ENCODE results near the gene ATAD3C. TPM values are rescaled to one million over a fixed set of nuclear protein-coding genes. Genes with fewer than 3 reads are reported as not detected.

Gene ATAD3C
- total RNA-seq, 1 experiment from 2014 or later = 2.0 TPM

DNA sequence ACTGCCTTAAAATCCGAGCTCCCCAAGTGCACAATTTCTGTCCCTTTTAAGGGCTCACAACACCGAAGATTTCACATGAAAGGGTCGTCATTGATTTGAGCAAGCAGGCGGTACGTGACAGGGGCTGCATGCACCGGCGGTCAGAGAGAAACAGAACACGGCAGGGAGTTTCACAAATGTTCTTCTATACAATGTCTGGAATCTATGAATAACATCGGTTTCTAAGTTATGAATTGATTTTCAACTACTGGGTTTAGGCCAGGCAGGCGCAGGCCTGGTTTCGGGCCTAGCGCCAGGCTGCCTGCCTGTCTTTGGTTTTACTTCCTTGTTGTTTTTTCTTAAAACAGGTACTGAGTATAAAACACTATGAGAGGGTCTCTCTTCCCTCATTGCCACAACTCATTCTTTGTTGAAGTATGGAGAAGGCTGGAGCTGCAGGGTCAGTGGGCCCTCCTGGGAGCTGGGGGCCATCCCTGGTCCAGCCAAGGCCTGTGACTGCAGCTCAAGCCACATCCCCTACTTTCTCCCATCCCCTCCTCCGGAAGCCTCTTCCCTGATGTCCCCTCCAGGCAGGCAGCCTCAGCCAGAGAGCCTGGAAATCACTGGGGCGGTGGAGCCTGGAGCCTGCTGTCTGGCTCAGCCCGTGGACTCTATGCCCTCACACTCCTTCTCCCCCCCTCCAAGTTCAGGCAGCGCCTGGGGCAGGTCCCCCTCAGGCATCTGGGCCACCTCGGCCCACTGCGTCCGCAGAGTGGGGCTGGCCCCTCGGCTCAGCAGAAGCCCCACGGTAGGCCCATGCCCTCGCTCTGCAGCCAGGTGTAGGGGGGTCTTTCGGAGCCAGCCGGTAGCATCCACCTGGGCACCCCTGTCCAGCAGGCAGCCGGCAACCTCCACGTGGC is 30.8 kb upstream of the ATAD3C start:
- no peak overlapping the region for H3K27ac Mint-ChIP-seq (ENCODE audit: low read depth, unreplicated experiment)
- CTCF ChIA-PET = no interaction called here
- H3K27me3 Mint-ChIP-seq (ENCODE audit: insufficient read depth, unreplicated experiment) = no peaks in the 10 kb centered on the region
- no peaks in the 10 kb centered on the region for H3K4me1 Mint-ChIP-seq (ENCODE audit: insufficient read depth, unreplicated experiment)
- DNase-seq (ENCODE audit: unreplicated experiment) = no peak
- H3K4me3 Mint-ChIP-seq (ENCODE audit: unreplicated experiment) = no peak overlapping the region
- H3K36me3 Mint-ChIP-seq (ENCODE audit: insufficient read depth, unreplicated experiment) = no peaks in the 10 kb centered on the region
- TF ChIP-seq, protein P1, sequence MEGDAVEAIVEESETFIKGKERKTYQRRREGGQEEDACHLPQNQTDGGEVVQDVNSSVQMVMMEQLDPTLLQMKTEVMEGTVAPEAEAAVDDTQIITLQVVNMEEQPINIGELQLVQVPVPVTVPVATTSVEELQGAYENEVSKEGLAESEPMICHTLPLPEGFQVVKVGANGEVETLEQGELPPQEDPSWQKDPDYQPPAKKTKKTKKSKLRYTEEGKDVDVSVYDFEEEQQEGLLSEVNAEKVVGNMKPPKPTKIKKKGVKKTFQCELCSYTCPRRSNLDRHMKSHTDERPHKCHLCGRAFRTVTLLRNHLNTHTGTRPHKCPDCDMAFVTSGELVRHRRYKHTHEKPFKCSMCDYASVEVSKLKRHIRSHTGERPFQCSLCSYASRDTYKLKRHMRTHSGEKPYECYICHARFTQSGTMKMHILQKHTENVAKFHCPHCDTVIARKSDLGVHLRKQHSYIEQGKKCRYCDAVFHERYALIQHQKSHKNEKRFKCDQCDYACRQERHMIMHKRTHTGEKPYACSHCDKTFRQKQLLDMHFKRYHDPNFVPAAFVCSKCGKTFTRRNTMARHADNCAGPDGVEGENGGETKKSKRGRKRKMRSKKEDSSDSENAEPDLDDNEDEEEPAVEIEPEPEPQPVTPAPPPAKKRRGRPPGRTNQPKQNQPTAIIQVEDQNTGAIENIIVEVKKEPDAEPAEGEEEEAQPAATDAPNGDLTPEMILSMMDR (IDR thresholded peaks at IDR 0.05; ENCODE audit: unreplicated experiment) = no peak
- H3K9me3 Mint-ChIP-seq (ENCODE audit: unreplicated experiment) = no peaks in the 10 kb centered on the region
- POLR2A ChIA-PET = no interaction called here
- no TSS peak for BruUV-seq (replicated peaks)
- intact Hi-C loops (cut with micrococcal nuclease) = no loop called here

DNA sequence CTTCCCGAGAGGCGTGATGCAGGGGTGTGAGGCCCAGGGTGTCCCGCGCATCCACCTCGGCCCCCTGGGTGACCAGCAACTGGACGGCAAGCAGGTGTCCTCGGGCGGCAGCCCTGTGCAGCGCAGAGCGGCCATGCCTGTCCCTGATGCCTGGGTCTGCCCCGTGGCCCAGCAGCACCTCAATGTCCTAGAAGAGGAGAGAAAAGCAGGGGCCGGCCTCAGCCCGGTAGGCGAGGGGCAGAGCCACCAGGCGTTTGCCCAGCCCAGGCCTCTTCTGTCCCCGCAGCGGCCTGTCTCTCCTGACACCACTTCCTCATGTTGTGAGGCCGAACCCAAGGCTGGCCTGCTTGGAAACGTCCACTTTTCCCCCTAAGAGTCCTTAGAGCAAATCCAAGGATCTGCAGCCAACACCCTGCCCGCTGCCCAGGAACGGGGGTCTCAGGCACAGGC is 30.1 kb upstream of the ATAD3C start:
- Mint-ChIP-seq H3K36me3 (ENCODE audit: insufficient read depth, unreplicated experiment) (no peaks in the 10 kb centered on the region), H3K4me1 (ENCODE audit: insufficient read depth, unreplicated experiment) (no peaks in the 10 kb centered on the region), H3K27me3 (ENCODE audit: insufficient read depth, unreplicated experiment) (no peaks in the 10 kb centered on the region), H3K4me3 (ENCODE audit: unreplicated experiment) (no peak overlapping the region), H3K27ac (ENCODE audit: low read depth, unreplicated experiment) (no peak overlapping the region), H3K9me3 (ENCODE audit: unreplicated experiment) (no peaks in the 10 kb centered on the region)
- TF ChIP-seq, protein P1 (IDR thresholded peaks at IDR 0.05; ENCODE audit: unreplicated experiment) = no peak
- ChIA-PET POLR2A (no interaction called here), CTCF (no interaction called here)
- intact Hi-C loops (cut with micrococcal nuclease) = no loop called here
- no peak for DNase-seq (ENCODE audit: unreplicated experiment)
- BruUV-seq (replicated peaks) = no TSS peak

DNA sequence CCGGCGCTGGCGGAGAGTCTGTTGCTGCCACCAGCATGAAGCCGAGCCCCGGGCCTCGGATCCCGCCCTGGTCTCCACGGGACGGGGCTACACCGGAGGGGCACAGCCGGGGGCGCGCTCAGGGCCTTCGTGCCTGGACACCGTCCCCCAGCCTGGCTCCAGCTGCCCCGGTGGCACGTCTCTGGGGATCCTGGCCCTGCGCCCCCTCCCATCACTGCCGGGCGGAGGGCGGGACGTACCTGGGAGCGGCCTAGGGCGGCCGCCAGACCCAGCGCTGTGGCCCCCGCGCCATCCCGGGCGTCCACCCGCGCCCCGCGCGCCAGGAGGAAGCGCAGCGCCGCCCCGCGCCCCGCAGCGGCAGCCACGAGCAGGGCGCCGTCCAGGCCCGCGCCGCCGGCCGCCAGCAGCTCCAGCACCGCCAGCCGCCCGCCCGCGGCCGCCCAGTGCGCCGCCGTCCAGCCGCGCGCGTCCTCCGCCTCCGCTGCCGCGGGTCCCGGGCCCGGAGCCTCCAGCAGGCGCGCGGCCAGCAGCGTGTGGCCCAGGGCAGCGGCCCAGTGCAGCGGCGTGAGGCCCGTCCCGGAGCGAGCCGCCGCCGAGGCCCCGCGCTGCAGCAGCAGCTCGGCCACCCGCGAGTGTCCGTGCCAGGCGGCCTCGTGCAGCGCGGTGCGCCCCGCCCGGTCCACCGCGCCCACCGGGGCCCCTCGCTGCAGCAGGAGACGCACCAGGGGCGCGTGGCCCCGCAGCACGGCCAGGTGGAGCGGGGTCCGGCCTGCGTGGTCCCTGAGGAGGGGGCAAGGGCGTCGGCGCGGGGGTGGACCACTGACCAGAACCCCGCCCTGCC is 29.5 kb upstream of the ATAD3C start:
- no peak for DNase-seq (ENCODE audit: unreplicated experiment)
- H3K4me3 Mint-ChIP-seq (ENCODE audit: unreplicated experiment) = no peak overlapping the region
- intact Hi-C loops (cut with micrococcal nuclease) = no loop called here
- ChIA-PET POLR2A (interaction anchor here (1.0 kb wide), 1 partner anchor 13 kb away, joined by 9 read pairs; the partner anchor contains the start of gene MRPL20), CTCF (no interaction called here)
- TF ChIP-seq, protein P1 (IDR thresholded peaks at IDR 0.05; ENCODE audit: unreplicated experiment) = no peak
- no peaks in the 10 kb centered on the region for H3K27me3 Mint-ChIP-seq (ENCODE audit: insufficient read depth, unreplicated experiment)
- no peaks in the 10 kb centered on the region for H3K36me3 Mint-ChIP-seq (ENCODE audit: insufficient read depth, unreplicated experiment)
- BruUV-seq (replicated peaks) = no TSS peak
- H3K9me3 Mint-ChIP-seq (ENCODE audit: unreplicated experiment) = no peaks in the 10 kb centered on the region
- H3K4me1 Mint-ChIP-seq (ENCODE audit: insufficient read depth, unreplicated experiment) = no peaks in the 10 kb centered on the region
- no peak overlapping the region for H3K27ac Mint-ChIP-seq (ENCODE audit: low read depth, unreplicated experiment)

DNA sequence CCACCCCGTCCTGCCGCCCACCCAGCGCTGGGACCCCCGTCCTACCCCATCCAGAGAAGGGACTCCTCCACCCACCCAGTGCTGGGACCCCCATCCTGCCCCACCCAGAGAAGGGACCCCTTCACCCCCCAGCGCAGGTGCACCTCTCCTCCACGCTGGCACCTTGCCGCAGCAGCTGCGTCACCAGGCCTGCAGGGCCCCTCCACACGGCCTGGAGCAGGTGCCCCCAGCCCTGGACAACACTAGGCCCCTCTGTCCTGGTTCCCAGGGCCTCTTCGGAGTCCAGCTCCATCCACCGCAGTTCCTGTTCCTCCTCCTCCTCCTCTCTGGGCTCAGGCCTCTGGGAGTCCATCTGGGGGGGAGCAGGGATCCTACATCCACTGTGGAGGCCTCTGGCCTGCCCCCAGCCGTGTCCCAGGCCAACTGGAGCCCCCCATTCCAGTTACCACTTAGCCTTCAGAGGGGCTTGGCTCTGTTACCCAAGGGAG is 28.8 kb upstream of the ATAD3C start:
- intact Hi-C loops (cut with micrococcal nuclease) = no loop called here
- no peak overlapping the region for H3K4me3 Mint-ChIP-seq (ENCODE audit: unreplicated experiment)
- no peaks in the 10 kb centered on the region for H3K36me3 Mint-ChIP-seq (ENCODE audit: insufficient read depth, unreplicated experiment)
- no peaks in the 10 kb centered on the region for H3K27me3 Mint-ChIP-seq (ENCODE audit: insufficient read depth, unreplicated experiment)
- H3K27ac Mint-ChIP-seq (ENCODE audit: low read depth, unreplicated experiment) = no peak overlapping the region
- ChIA-PET POLR2A (interaction anchor here (0.7 to 1.0 kb wide), 2 partner anchors 14 to 49 kb away, joined by 3 to 9 read pairs; partner anchors contain the start of gene MRPL20), CTCF (no interaction called here)
- BruUV-seq (replicated peaks) = no TSS peak
- no peaks in the 10 kb centered on the region for H3K9me3 Mint-ChIP-seq (ENCODE audit: unreplicated experiment)
- TF ChIP-seq, protein P1 (IDR thresholded peaks at IDR 0.05; ENCODE audit: unreplicated experiment) = no peak
- no peak for DNase-seq (ENCODE audit: unreplicated experiment)
- no peaks in the 10 kb centered on the region for H3K4me1 Mint-ChIP-seq (ENCODE audit: insufficient read depth, unreplicated experiment)
